Liver (tissue), 9 donors: ENCODE results near the gene TACC3. TPM values are rescaled to one million over a fixed set of nuclear protein-coding genes. Genes with fewer than 3 reads are reported as not detected.

Experiments
- DNase-seq: peaks from one replicate; pipeline ENCODE4 v3.0.0-alpha.2; 2017; ENCODE audit warnings: low spot score
- H3K27ac ChIP-seq, 2 donors: one replicate each; pipeline ENCODE4 v1.7.0; 2013; ENCODE audit warnings: inconsistent platforms in 2 of 2, low read length in 2 of 2, control low read depth in 1 of 2, low read depth in 1 of 2, mild to moderate bottlenecking in 1 of 2
- H3K27me3 ChIP-seq, 4 donors: one replicate each; pipeline versions ENCODE4 v1.6.1 to v1.7.0; 2013; ENCODE audit warnings: low read length in 3 of 4, inconsistent platforms in 1 of 4, mild to moderate bottlenecking in 1 of 4, moderate library complexity in 1 of 4; ENCODE audit not compliant: control insufficient read depth in 4 of 4, insufficient read depth in 4 of 4
- H3K36me3 ChIP-seq, 4 donors: one replicate each; pipeline versions ENCODE4 v1.6.1 to v1.7.0; 2013; ENCODE audit warnings: low read length in 3 of 4, mild to moderate bottlenecking in 3 of 4, low read depth in 1 of 4, moderate library complexity in 1 of 4; ENCODE audit not compliant: control insufficient read depth in 4 of 4, insufficient read depth in 3 of 4
- H3K4me1 ChIP-seq, 4 donors: one replicate each; pipeline versions ENCODE4 v1.6.1 to v1.7.0; 2013; ENCODE audit warnings: low read length in 3 of 4, mild to moderate bottlenecking in 3 of 4, moderate library complexity in 1 of 4; ENCODE audit not compliant: control insufficient read depth in 4 of 4, insufficient read depth in 4 of 4
- H3K4me3 ChIP-seq, 3 donors: one replicate each; pipeline versions ENCODE4 v1.6.1 to v1.7.0; 2013; ENCODE audit warnings: low read length in 3 of 3, control low read depth in 1 of 3, low read depth in 1 of 3, mild to moderate bottlenecking in 1 of 3
- H3K9ac ChIP-seq, 2 donors: one replicate each; pipeline ENCODE4 v1.7.0; 2013; ENCODE audit warnings: low read length in 2 of 2, mild to moderate bottlenecking in 2 of 2, moderate library complexity in 2 of 2, control low read depth in 1 of 2, low read depth in 1 of 2
- H3K9me3 ChIP-seq, 4 donors: one replicate each; pipeline versions ENCODE4 v1.6.1 to v1.7.0; 2013; ENCODE audit warnings: low read length in 3 of 4; ENCODE audit not compliant: control insufficient read depth in 4 of 4
- ATF3 ChIP-seq: IDR thresholded peaks from 2 replicates; pipeline ENCODE4 v1.6.1; 2016; ENCODE audit warnings: antibody characterized with exemption
- CTCF ChIP-seq: fragments of 150-350 bp; IDR thresholded peaks from 2 replicates; pipeline ENCODE4 v1.5.1; 2017; ENCODE audit warnings: improper control_type of control experiment, low read depth, low read length; ENCODE audit not compliant: missing input control
- EGR1 ChIP-seq, 2 donors: IDR thresholded peaks; 2 replicates each; pipeline ENCODE4 v1.6.1; 2016 to 2018; ENCODE audit warnings: antibody characterized with exemption in 2 of 2, low read depth in 2 of 2
- FOXA1 ChIP-seq: IDR thresholded peaks from 2 replicates; pipeline ENCODE4 v1.6.1; 2016; ENCODE audit warnings: antibody characterized with exemption
- FOXA2 ChIP-seq: IDR thresholded peaks from 2 replicates; pipeline ENCODE4 v1.6.1; 2016; ENCODE audit warnings: antibody characterized with exemption
- GABPA ChIP-seq, 2 donors: IDR thresholded peaks in 1 of 2; conservative IDR thresholded peaks in 1 of 2; 2 replicates each; pipeline ENCODE4 v1.6.1; 2016; ENCODE audit warnings: antibody characterized with exemption in 2 of 2, mild to moderate bottlenecking in 1 of 2, moderate library complexity in 1 of 2
- HNF4A ChIP-seq, 2 donors: conservative IDR thresholded peaks; 2 replicates each; pipeline ENCODE4 v1.6.1; 2016; ENCODE audit warnings: antibody characterized with exemption in 2 of 2, mild to moderate bottlenecking in 2 of 2
- JUND ChIP-seq, 2 donors: IDR thresholded peaks; 2 replicates each; pipeline ENCODE4 v1.6.1; 2016; ENCODE audit warnings: antibody characterized with exemption in 2 of 2
- MAX ChIP-seq: IDR thresholded peaks from 2 replicates; pipeline ENCODE4 v1.6.1; 2016; ENCODE audit warnings: antibody characterized with exemption
- NR2F2 ChIP-seq: IDR thresholded peaks from 2 replicates; pipeline ENCODE4 v1.6.1; 2016; ENCODE audit warnings: antibody characterized with exemption
- RAD21 ChIP-seq, 2 donors: IDR thresholded peaks; 2 replicates each; pipeline ENCODE4 v1.6.1; 2016; ENCODE audit warnings: antibody characterized with exemption in 2 of 2, mild to moderate bottlenecking in 2 of 2
- REST ChIP-seq: IDR thresholded peaks from 2 replicates; pipeline ENCODE4 v1.6.1; 2016; ENCODE audit warnings: antibody characterized with exemption, mild to moderate bottlenecking
- RXRA ChIP-seq, 2 donors: IDR thresholded peaks; 2 replicates each; pipeline ENCODE4 v1.6.1; 2017 to 2018; ENCODE audit warnings: antibody characterized with exemption in 2 of 2, mild to moderate bottlenecking in 1 of 2
- SP1 ChIP-seq: IDR thresholded peaks from 2 replicates; pipeline ENCODE4 v1.6.1; 2018; ENCODE audit warnings: antibody characterized with exemption, mild to moderate bottlenecking
- TAF1 ChIP-seq: conservative IDR thresholded peaks from 2 replicates; pipeline ENCODE4 v1.6.1; 2016; ENCODE audit warnings: antibody characterized with exemption, mild to moderate bottlenecking
- YY1 ChIP-seq: IDR thresholded peaks from 2 replicates; pipeline ENCODE4 v1.6.1; 2016; ENCODE audit warnings: antibody characterized with exemption, mild to moderate bottlenecking
- ZBTB33 ChIP-seq: IDR thresholded peaks from 2 replicates; pipeline ENCODE4 v1.6.1; 2016; ENCODE audit warnings: antibody characterized with exemption
- WGBS: extraction: QIAGEN DNeasy Blood & Tissue Kit; methylation state at CpG from one replicate; pipeline ENCODE4 v1.1.7; 2013; 5-methylcytosine and 5-hydroxymethylcytosine counted together
- polyA plus RNA-seq, 2 donors: library from polyadenylated mRNA; stranded (reverse) in 1 of 2; unstranded in 1 of 2; fragments of 200-250 nt in 1 of 2; fragments of >200 nt in 1 of 2; fragmentation: Nextera tagmentation in 1 of 2; extraction: Ambion mirVana in 1 of 2; gene quantifications; one replicate each; pipeline versions ENCODE4 v1.2.1 to v1.2.3, GENCODE V29; 2013 to 2015
- total RNA-seq, 2 donors: library from RNA; depleted of rRNA; stranded (reverse); fragments of >200 nt; gene quantifications; one replicate each; pipeline ENCODE4 v1.2.3, GENCODE V29; 2014
- donor health status: healthy.
- donor health status: healthy.
- donor health status: healthy.
- donor health status: healthy.
- donor health status: healthy.

Gene TACC3
- total and polyA plus RNA-seq, 4 donors = 1.4 to 38.9 (median 5.5) TPM

DNA sequence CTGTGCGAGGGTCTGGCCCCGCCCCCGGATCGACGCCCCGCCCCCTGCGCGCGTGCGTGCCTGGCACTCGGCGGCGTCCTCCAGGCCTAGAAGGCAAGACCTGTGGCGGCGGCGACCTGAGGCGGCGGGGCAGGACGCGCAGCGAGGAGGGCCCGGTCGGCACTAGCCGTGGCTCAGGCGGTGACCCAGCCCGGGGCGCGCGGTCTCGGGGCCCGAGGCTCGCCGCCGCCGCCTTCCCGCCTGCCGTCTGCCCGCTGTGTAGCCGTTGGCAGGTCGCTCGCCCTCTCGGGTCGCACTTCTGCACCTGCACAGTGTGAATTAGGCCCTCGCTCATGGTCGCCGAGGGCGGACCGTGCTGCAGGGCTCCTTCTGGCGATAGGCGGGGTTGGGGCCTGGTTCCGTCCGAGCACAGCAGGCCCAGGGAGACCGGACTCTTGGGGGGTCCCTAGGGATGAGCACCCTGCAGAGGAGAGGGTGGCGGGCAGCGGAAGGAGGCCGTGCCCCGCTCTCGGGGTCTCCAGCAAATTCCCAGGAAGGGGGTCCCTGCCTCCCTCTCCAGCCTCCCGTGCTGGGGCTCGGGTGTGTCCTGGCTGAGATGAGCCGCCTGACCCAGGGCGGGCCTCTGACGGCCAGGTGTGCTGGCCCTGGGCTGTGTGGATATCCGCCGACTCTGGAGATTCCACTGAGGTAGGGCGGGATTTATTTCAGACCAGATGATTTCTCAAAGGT lies 36.7 kb upstream of the TACC3 start:
- H3K27me3 ChIP-seq = no peaks in the 10 kb centered on the region
- 28% methylated on average over 66 of the region's 66 CpGs for WGBS
- peak overlapping the region; percentile 26 to 88 (median 49) for H3K4me3 ChIP-seq
- TF ChIP-seq EGR1 (IDR thresholded peaks at IDR 0.05; ENCODE audit: low read depth in 2 of 2) (no peak), FOXA2 (no peak), RXRA (IDR thresholded peaks at IDR 0.05) (no peak), HNF4A (conservative IDR thresholded peaks at IDR 0.05) (no peak)
- no peaks in the 10 kb centered on the region for H3K36me3 ChIP-seq
- peak; percentile 99 for DNase-seq
- H3K27ac ChIP-seq = peak overlapping the region; percentile 44 to 60
- H3K9me3 ChIP-seq = no peaks in the 10 kb centered on the region
- H3K4me1 ChIP-seq = peaks cover 2 to 20% (median 10%) of the 10 kb centered on the region in 4 donors
- no peak overlapping the region for H3K9ac ChIP-seq

DNA sequence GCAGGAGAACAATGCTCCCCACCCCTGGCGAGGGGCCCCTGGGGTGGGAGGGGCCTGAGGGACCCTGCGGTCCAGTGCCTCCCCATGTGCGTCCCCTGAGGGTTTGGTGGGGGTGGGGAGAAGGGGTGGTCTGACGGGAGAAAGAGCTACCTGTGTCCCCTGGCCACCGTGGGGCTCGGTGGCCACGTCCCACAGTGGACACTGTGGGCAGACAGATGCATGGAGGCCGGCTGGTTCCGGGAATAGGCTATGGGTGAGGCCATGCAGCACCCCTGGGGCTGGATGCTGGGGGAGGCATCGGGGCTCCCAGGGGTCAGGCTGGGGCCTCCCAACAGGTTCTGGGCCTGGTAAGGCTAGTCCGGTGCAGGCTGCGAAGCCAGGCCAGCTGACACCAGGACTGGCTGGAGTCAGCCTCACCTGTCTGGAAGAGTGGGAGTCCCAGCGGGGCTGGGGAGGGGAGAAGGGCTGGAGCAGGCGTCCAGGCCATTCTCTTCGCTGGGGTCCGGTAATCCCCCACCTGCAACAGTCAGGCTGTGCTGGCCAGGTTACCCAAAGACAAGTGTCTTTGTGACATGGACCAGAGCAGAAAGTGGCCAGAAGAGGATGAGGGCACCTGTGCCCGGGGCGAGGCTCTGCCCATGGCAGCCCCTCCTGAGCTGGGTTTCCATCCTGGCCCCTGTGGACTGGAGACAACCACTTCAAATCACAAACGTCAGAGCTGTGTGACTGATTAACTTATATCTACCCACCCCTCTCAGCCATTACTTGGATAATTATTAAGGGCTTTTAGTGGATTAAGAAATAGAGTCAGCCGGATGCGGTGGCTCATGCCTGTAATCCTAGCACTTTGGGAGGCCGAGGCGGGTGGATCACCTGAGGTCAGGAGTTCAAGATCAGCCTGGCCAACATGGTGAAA lies 35.8 kb upstream of the TACC3 start:
- Histone ChIP-seq H3K4me3 (peak overlapping the region in 1 of 3 donors; percentile 88), H3K9me3 (no peaks in the 10 kb centered on the region), H3K4me1 (peaks cover 2 to 20% (median 10%) of the 10 kb centered on the region in 4 donors), H3K9ac (no peak overlapping the region), H3K36me3 (peaks cover 0 to 1% (median 0%) of the 10 kb centered on the region in 4 donors), H3K27ac (peak overlapping the region in 1 of 2 donors; percentile 54), H3K27me3 (no peaks in the 10 kb centered on the region)
- TF ChIP-seq RXRA (IDR thresholded peaks at IDR 0.05) (no peak), RAD21 (IDR thresholded peaks at IDR 0.05) (no peak), SP1 (no peak), FOXA1 (no peak)
- DNase-seq = no peak
- WGBS = 80% methylated on average over 23 of the region's 23 CpGs

GRCh38 chr4:1686440-1687036 lies 34.8 kb upstream of the TACC3 start:
- H3K4me3 ChIP-seq = no peak overlapping the region
- no peaks in the 10 kb centered on the region for H3K27me3 ChIP-seq
- no peak overlapping the region for H3K27ac ChIP-seq
- WGBS = 72% methylated on average over 7 of the region's 7 CpGs
- H3K36me3 ChIP-seq = peaks cover 0 to 8% (median 3%) of the 10 kb centered on the region in 4 donors
- H3K9ac ChIP-seq = no peak overlapping the region
- H3K9me3 ChIP-seq = no peaks in the 10 kb centered on the region
- H3K4me1 ChIP-seq = peaks cover 2 to 20% (median 10%) of the 10 kb centered on the region in 4 donors
- DNase-seq = no peak
- TF ChIP-seq JUND (IDR thresholded peaks at IDR 0.05) (no peak), REST (no peak), NR2F2 (no peak), TAF1 (no peak), YY1 (no peak), GABPA (IDR thresholded peaks at IDR 0.05 in 1 of 2, conservative IDR thresholded peaks at IDR 0.05 in 1 of 2) (no peak), HNF4A (conservative IDR thresholded peaks at IDR 0.05) (no peak), ZBTB33 (no peak), FOXA1 (no peak), MAX (no peak), RAD21 (IDR thresholded peaks at IDR 0.05) (no peak), CTCF (no peak), SP1 (no peak), ATF3 (no peak), FOXA2 (no peak), RXRA (IDR thresholded peaks at IDR 0.05) (no peak)
